Esophagus squamous epithelium (tissue), 5 donors: Measurements from ENCODE around the gene C16orf86. TPM values are rescaled to one million over a fixed set of nuclear protein-coding genes. Genes with fewer than 3 reads are reported as not detected.

Experiments
- DNase-seq: peaks from one replicate; lab custom pipeline; 2025; lab: John Stamatoyannopoulos, UW
- H3K27ac ChIP-seq, 4 donors: fragments of 200-600 bp; sonication (generic); one replicate each; pipeline ENCODE4 v1.5.1; 2016 to 2019; ENCODE audit warnings: mild to moderate bottlenecking in 1 of 4
- H3K27me3 ChIP-seq, 4 donors: fragments of 200-600 bp; sonication (generic); 1 replicate in 3 of 4; 2 replicates in 1 of 4; pipeline versions ENCODE4 v1.5.1 to v1.6.0; 2017 to 2021; ENCODE audit warnings: antibody characterized with exemption in 1 of 4
- H3K36me3 ChIP-seq, 3 donors: fragments of 200-600 bp; sonication (generic); one replicate each; pipeline ENCODE4 v1.5.1; 2016 to 2019
- H3K4me1 ChIP-seq, 3 donors: fragments of 200-600 bp; sonication (generic); one replicate each; pipeline ENCODE4 v1.5.1; 2017 to 2019
- H3K4me3 ChIP-seq, 4 donors: fragments of 200-600 bp; sonication (generic); 1 replicate in 3 of 4; 2 replicates in 1 of 4; pipeline ENCODE4 v1.5.1; 2016 to 2019; ENCODE audit warnings: mild to moderate bottlenecking in 2 of 4, moderate library complexity in 1 of 4
- H3K9me3 ChIP-seq, 3 donors: fragments of 200-600 bp; sonication (generic); one replicate each; pipeline ENCODE4 v1.5.1; 2016 to 2019
- POLR2A ChIP-seq, 4 donors: fragments of 450-650 bp; IDR thresholded peaks; one replicate each; pipeline ENCODE4 v1.6.1; 2017; ENCODE audit warnings: antibody characterized with exemption in 4 of 4, mild to moderate bottlenecking in 4 of 4, moderate library complexity in 3 of 4
- WGBS, 2 donors: methylation state at CpG; one replicate each; pipeline ENCODE4 v1.1.5; 2018; 5-methylcytosine and 5-hydroxymethylcytosine counted together
- intact Hi-C: fragments of 100-400 bp; cut with DNase I; formaldehyde crosslinking; loops from one replicate; pipeline ENCODE4 v1.15.0; 2022
- total RNA-seq, 4 donors: library from RNA; depleted of rRNA; stranded (reverse); fragments of >200 nt; gene quantifications; one replicate each; pipeline ENCODE4 v1.1.0, GENCODE V29; 2016
- TF ChIP-seq, protein P1 (sequence below), 6 experiments: fragments of 450-650 bp in 4 of 6; fragments of 200-600 bp in 2 of 6; sonication (generic) in 2 of 6; IDR thresholded peaks; one replicate each; pipeline ENCODE4 v1.5.1; 2016 to 2019; ENCODE audit warnings: antibody characterized with exemption in 6 of 6, mild to moderate bottlenecking in 4 of 6, moderate library complexity in 4 of 6
- donor health status: DM: yes; HTN: yes; CAD: no.

The C16orf86 gene
- total RNA-seq, 4 donors from 2014 or later, result 1.1 to 3.1 (median 2.4) TPM; not detected in 1

DNA sequence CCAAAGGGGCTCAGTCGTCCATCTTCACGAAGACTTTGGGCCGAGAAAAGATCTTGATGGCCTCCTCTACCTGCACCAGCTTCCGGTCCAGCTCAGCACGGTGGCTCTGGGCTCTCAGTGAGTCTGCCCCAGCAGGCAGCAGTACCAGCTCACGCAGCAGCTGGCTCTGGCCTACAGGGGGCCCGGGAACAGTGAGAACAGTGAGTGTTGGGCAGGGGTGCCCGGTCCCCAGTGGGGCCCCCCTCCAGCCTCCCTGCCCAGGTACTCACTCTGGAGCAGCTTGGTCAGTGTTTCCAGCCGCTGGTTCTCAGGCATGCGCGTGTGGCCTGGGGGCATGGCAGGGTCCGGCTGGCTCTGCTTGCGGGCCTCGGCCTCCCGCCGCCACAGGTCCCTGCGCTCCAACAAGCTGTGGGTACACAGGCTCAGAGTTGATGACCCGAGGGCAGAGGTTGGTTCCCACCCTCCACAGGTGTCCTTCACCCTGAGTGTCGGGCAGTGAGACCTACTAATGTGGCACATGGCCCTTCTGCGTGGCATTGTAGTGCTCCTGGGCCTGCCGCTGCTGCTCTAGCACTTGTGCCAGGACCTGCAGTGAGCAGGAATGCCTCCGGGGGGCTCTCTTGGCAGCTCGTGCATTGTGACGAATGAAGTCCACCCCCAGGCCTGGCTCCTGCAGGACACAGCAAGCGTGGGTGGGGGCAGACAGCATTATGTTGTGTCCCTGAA is 3.3 kb upstream of the C16orf86 start:
- Histone ChIP-seq H3K36me3 (peaks cover 0 to 25% (median 0%) of the 10 kb centered on the region in 3 donors), H3K9me3 (no peaks in the 10 kb centered on the region), H3K4me3 (no peak overlapping the region), H3K27ac (no peak overlapping the region), H3K27me3 (no peaks in the 10 kb centered on the region), H3K4me1 (peaks cover 38 to 62% (median 38%) of the 10 kb centered on the region in 3 donors)
- TF ChIP-seq, protein P1, sequence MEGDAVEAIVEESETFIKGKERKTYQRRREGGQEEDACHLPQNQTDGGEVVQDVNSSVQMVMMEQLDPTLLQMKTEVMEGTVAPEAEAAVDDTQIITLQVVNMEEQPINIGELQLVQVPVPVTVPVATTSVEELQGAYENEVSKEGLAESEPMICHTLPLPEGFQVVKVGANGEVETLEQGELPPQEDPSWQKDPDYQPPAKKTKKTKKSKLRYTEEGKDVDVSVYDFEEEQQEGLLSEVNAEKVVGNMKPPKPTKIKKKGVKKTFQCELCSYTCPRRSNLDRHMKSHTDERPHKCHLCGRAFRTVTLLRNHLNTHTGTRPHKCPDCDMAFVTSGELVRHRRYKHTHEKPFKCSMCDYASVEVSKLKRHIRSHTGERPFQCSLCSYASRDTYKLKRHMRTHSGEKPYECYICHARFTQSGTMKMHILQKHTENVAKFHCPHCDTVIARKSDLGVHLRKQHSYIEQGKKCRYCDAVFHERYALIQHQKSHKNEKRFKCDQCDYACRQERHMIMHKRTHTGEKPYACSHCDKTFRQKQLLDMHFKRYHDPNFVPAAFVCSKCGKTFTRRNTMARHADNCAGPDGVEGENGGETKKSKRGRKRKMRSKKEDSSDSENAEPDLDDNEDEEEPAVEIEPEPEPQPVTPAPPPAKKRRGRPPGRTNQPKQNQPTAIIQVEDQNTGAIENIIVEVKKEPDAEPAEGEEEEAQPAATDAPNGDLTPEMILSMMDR (IDR thresholded peaks at IDR 0.05), result peak in 1 of 6 experiments; percentile 4
- no peak for TF ChIP-seq POLR2A (IDR thresholded peaks at IDR 0.05)
- DNase-seq, result no peak
- 82 to 94% methylated on average over 3 to 13 of the region's 25 CpGs for WGBS, 2 donors
- intact Hi-C loops, result loop anchor here (10.0 kb wide), 1 partner anchor 99 kb away; the partner anchor contains the start of gene CTCF

DNA sequence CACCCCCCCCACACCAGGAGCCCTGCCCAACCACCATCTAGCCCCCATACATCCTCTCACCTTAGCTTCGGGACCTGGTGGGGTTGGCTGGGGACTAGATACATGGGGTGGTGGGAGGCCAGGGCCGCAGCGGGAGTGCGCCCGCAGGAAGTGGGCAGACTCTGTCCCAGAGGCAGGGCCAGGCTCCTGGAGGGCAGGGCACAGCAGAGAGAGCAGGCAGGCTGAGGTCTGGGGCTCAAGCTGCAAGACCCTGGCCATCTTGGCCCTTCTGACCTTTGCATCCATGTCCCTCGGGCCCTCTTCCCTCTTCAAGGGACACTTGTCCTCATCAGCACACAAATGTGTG is 2.8 kb upstream of the C16orf86 start:
- Histone ChIP-seq H3K4me3 (no peak overlapping the region), H3K36me3 (peaks cover 0 to 20% (median 0%) of the 10 kb centered on the region in 3 donors), H3K27ac (no peak overlapping the region), H3K4me1 (peaks cover 34 to 59% (median 35%) of the 10 kb centered on the region in 3 donors), H3K27me3 (no peaks in the 10 kb centered on the region), H3K9me3 (no peaks in the 10 kb centered on the region)
- TF ChIP-seq, protein P1 (IDR thresholded peaks at IDR 0.05), result no peak
- TF ChIP-seq POLR2A (IDR thresholded peaks at IDR 0.05), result no peak
- 82 to 89% methylated on average over 1 to 5 of the region's 6 CpGs for WGBS, 2 donors
- intact Hi-C loops, result loop anchor here (10.0 kb wide), 1 partner anchor 99 kb away; the partner anchor contains the start of gene CTCF
- no peak for DNase-seq

DNA sequence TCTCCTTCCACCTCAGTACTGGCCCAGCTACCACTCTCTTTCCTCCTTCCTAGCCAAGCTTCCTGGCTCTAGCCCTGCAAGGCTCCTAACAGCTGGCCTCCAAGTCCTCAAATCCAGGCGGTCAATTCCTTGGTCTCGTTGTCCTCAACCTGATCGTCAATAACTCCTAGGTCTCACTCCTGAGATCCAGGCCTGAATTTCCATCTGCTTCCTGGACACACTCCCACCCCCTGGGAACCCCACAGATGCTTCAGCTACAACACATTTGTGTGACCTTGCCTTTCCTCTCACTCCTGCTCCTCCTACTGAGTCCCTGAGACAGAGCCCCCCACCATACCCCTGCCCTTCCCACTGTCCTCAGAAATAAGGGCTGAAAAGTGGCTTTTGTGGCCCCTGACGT is 2.4 kb upstream of the C16orf86 start:
- Histone ChIP-seq H3K27me3 (no peaks in the 10 kb centered on the region), H3K4me1 (peaks cover 30 to 55% (median 31%) of the 10 kb centered on the region in 3 donors), H3K27ac (no peak overlapping the region), H3K9me3 (no peaks in the 10 kb centered on the region), H3K36me3 (peaks cover 0 to 19% (median 0%) of the 10 kb centered on the region in 3 donors), H3K4me3 (no peak overlapping the region)
- DNase-seq, result no peak
- WGBS, 2 donors, result 78 to 89% methylated on average over 4 of the region's 4 CpGs
- TF ChIP-seq, protein P1 (IDR thresholded peaks at IDR 0.05), result no peak
- no peak for TF ChIP-seq POLR2A (IDR thresholded peaks at IDR 0.05)
- intact Hi-C loops, result loop anchor here (10.0 kb wide), 1 partner anchor 99 kb away; the partner anchor contains the start of gene CTCF

DNA sequence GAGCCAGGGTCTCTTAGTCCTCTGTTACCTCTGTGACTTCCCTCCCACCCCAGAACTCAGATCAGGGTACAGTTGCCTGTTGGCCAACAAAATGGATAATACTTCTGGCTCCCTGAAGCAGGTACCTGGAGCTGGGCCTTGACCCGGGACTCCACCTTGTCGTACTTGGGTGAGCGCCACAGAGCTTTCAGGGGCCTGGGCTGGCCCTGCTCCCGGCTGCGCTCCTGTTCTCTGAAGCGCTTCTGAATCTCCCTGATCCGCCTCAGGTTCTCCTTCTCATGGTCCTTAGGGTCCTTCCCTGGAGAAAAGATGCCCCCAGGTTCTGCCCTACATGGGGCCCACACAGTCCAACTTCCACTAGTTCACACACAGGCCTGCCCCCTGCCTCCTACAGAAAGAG is 1.7 kb upstream of the C16orf86 start:
- Histone ChIP-seq H3K4me1 (peaks cover 24 to 49% (median 28%) of the 10 kb centered on the region in 3 donors), H3K27ac (no peak overlapping the region), H3K36me3 (peaks cover 0 to 19% (median 0%) of the 10 kb centered on the region in 3 donors), H3K9me3 (no peaks in the 10 kb centered on the region), H3K27me3 (no peaks in the 10 kb centered on the region), H3K4me3 (no peak overlapping the region)
- WGBS, 2 donors, result 98 to 100% methylated on average over 1 to 7 of the region's 7 CpGs
- intact Hi-C loops, result loop anchor here (10.0 kb wide), 1 partner anchor 100 kb away; the partner anchor contains the start of gene CTCF
- no peak for DNase-seq
- TF ChIP-seq, protein P1 (IDR thresholded peaks at IDR 0.05), result no peak
- no peak for TF ChIP-seq POLR2A (IDR thresholded peaks at IDR 0.05)

DNA sequence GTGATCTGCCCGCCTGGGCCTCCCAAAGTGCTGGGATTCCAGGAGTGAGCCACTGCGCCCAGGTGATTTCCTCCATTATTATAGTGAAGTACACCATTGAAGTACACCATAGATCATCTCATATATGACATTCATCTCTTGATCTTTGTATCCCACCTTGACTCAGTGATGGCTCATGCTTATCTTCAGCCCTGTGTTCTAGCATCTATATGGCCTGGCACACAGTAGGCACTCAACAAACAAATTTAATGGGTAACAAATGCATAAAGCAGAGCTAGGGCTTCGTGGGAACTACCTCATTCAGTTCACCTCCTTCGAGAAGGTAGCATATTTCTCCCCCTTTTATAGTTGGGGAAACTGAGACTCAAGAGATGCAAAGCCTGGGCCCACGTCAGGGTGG is 1.0 kb upstream of the C16orf86 start:
- H3K4me1 ChIP-seq, result peaks cover 23 to 47% (median 28%) of the 10 kb centered on the region in 3 donors
- peaks cover 0 to 19% (median 0%) of the 10 kb centered on the region in 3 donors for H3K36me3 ChIP-seq
- no peaks in the 10 kb centered on the region for H3K27me3 ChIP-seq
- TF ChIP-seq, protein P1 (IDR thresholded peaks at IDR 0.05), result no peak
- TF ChIP-seq POLR2A (IDR thresholded peaks at IDR 0.05), result no peak
- no peaks in the 10 kb centered on the region for H3K9me3 ChIP-seq
- no peak for DNase-seq
- H3K4me3 ChIP-seq, result peak overlapping the region; percentile 58 to 81 (median 72)
- H3K27ac ChIP-seq, result peak overlapping the region in 1 of 4 donors; percentile 94
- 73% methylated on average over 5 of the region's 5 CpGs for WGBS, 2 donors
- intact Hi-C loops, result loop anchor here (10.0 kb wide), 1 partner anchor 101 kb away; the partner anchor contains the start of gene CTCF
